Hepatocyte (in vitro differentiated cells): ENCODE data around the gene CARS1.

ENCODE experiments used
- EZH2 ChIP-seq: fragments of 200-600 bp; sonication (generic); IDR thresholded peaks from 2 replicates; pipeline ENCODE4 v1.6.1; 2016; ENCODE audit warnings: antibody characterized with exemption, mild to moderate bottlenecking, borderline replicate concordance
- EZH2phosphoT487 ChIP-seq: fragments of 200-600 bp; sonication (generic); IDR thresholded peaks from one replicate; pipeline ENCODE4 v1.6.1; 2018; ENCODE audit warnings: antibody characterized with exemption, mild to moderate bottlenecking, low read depth, moderate library complexity; ENCODE audit not compliant: unreplicated experiment, severe bottlenecking
- TF ChIP-seq, protein P1 (sequence below): fragments of 200-600 bp; sonication (generic); IDR thresholded peaks from 2 replicates; pipeline ENCODE4 v1.5.1; 2016; ENCODE audit warnings: antibody characterized with exemption, mild to moderate bottlenecking; ENCODE audit not compliant: poor library complexity

- TF ChIP-seq, protein P1, sequence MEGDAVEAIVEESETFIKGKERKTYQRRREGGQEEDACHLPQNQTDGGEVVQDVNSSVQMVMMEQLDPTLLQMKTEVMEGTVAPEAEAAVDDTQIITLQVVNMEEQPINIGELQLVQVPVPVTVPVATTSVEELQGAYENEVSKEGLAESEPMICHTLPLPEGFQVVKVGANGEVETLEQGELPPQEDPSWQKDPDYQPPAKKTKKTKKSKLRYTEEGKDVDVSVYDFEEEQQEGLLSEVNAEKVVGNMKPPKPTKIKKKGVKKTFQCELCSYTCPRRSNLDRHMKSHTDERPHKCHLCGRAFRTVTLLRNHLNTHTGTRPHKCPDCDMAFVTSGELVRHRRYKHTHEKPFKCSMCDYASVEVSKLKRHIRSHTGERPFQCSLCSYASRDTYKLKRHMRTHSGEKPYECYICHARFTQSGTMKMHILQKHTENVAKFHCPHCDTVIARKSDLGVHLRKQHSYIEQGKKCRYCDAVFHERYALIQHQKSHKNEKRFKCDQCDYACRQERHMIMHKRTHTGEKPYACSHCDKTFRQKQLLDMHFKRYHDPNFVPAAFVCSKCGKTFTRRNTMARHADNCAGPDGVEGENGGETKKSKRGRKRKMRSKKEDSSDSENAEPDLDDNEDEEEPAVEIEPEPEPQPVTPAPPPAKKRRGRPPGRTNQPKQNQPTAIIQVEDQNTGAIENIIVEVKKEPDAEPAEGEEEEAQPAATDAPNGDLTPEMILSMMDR = no peak
- TF ChIP-seq EZH2 (no peak), EZH2phosphoT487 (no peak)
Observed at GRCh38 chr11:2954263-2954662, 103.0 kb downstream of the CARS1 start.
